GM19351 (cell line): ENCODE measurements around the gene PPFIBP1.
"Not testable (repeated sequence)": the region's sequence is repeated elsewhere in the genome, so short reads cannot be mapped to it uniquely, and the experiment has no call there.

ENCODE experiments used
- ATAC-seq: cut with Tn5 transposase; IDR thresholded peaks from one replicate; pipeline ENCODE4 v1.9.1; 2021; ENCODE audit warnings: mild to moderate bottlenecking, moderate library complexity; ENCODE audit not compliant: unreplicated experiment

The PPFIBP1 gene

DNA sequence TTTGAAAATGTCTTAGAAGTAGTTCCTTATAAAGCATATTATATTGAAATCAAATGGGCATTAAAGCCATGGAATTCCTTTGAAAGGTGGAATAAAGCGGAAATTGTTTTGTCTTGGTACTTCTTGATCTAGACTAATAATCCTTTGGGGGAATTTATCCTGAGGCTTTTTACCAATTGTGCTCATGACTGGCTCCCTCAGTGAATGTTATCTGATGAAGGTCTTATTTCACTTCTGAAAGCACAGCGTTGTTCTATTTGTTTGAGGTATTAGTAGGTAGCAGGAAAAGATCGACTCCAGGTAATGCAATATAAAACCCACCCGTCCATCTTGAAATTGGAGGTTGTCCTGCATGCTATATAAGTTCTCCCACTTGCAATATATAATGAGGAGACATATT is 64.8 kb downstream of the PPFIBP1 start:
- no peak for ATAC-seq

DNA sequence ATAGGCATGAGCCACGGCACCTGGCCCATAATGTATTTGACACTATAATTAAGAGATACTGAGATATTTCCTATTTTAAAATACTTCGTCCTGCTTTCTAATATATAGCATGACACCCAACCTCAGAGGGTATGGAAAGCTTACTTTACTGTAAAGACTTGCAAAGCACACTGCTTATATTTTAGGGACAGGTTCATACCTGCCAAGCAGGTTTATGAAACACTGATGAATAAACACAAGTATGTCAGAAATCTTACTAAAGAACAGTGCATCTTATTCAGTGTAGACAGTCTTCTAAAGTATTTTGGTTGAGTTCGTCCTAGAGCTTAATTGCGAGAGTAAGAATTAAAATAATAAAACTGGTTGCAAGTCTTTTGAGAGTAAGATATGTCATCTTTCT is 65.4 kb downstream of the PPFIBP1 start:
- ATAC-seq: no peak

DNA sequence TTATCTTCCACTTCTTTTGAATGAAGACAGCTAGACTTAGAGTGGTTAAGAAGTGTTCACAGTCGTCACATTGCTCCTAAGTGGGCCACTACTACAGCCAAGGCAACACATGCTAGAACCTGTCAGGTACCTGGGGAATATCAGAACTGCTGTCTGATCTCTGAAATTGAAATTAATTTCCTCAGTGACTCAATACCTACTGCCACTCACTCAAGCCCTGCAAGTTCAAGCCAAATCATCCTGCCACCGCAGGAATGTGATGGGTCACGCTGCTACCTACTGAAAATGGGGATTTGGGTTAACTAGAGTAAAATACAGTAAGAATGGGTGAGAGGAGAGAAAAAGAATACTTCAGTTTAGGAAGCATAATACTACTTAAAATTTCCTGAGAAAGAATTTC is 67.7 kb downstream of the PPFIBP1 start:
- not testable (repeated sequence) for ATAC-seq

DNA sequence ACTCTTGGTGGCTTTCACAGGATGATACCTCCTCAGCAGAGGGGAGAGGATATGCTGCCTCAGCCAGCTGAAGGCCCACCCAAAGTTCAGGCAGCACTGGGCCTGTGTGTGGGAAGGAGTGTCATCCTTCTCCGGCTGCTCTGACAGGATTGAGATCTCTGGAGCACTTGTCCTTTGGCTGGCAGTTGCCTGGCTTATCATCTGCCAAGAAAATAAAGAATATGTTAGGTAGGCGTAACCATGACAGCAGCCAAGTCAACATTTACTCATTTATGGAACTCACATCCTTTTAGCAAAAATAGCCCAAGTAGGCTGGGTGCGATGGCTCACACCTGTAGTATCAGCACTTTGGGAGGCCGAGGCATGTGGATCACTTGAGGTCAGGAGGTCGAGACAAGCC is 68.5 kb downstream of the PPFIBP1 start:
- ATAC-seq: no peak

DNA sequence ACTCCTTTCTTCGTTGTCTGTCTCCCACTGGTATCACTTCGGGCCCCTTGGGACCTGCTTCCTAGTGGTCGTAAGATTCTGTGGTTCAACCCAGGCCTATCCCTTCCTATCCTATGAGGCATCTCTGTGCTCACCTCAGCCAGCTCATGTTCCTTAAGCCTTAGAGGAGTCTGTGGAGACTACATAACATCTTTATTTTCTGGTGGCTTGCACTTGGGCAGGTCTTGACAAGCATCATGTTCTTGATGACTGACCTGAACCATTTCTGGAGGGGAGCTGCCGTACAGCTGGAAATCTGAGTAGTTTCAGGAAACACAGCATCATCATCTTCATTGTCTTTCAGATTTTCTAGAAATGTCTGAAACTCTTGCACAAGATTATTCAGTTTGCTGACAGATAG is 69.3 kb downstream of the PPFIBP1 start:
- ATAC-seq: no peak

DNA sequence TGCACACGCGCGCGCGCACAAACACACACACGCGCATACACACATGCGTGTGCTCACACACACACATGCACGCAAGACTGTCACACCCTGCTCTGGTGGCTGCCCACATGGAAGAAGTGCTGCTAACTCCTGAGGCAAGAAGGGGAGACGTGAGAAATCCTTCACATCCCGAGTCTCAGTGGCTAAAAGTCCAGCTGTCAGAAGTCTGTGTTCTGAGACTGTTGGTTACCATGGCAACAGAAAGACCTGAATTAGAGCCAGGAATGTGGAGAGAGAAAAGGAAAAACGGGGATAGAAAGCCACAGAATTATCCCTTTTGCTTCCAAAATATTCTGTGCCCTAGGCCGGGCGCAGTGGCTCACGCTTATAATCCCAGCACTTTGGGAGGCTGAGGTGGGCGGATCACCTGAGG is 71.2 kb downstream of the PPFIBP1 start:
- no peak for ATAC-seq

DNA sequence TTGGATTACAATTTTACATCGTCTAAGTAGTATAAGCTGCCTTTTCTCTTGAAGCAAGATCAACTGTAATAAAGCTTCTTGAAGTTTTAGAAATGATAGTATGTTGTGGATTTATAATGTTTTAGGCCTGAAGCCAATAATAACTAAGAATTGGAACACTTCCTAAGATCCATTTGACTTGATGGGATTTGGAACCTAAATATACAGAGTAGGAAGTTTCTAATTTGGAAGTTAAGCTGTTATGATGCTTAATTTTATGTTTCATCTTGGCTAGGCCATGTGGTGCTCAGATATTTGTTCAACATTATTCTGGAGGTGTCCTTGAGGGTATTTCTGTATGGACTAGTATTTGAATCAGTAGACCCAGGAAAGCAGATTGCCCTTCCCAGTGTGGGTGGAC is 74.9 kb downstream of the PPFIBP1 start:
- ATAC-seq: not testable (repeated sequence)

DNA sequence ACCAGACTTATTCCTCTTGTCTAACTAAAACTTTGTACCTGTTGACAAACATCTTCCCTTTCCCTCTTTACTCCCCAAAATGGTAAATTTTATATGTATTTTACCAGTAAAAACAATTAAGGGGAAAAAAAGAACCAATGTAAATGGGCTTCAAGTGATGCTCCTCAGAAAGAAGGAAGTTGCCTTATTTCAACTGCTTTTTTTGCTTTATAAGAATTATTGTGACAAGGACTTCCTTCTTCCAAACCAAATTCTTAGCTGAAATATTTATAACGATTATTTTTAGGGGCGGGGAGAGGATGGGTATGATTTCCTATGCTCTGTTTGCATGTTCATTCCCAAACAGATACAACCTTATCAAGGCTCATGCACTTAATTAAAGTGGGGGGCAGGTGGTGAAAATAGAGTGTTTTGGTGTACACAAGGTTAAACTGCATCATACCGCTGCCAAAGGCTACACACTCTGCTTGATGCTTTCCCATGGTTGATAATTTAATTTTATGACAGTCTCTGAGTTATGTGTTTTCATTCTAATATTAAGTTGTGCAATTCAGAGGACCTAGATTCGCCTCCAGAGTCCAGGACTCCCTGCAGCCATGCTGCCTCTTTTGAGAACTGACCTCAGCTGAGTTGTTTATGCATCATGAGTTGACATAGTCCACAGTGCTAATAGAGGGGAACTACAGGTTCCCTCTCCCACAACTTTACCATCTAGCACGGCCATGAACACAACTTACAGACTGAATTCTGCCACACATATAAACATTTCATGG is 77.2 kb downstream of the PPFIBP1 start:
- not testable (repeated sequence) for ATAC-seq

DNA sequence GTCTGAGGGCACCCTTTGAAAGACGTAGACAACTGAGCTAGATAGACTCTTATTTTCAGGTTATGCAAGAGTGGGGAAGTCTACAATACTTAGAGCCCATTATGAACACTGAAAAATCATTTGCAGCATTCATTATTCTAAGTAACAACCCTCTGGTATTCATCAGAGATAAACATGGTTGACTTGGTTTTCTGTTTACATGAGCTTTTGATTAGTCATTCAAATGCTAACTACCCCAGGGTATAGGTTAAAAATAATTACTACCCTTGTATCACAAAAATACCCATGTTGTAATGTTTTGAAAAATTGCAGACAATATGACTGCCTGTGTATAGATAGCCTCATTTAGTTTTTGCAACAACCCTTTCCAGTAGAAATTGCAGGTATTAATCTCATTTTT is 78.5 kb downstream of the PPFIBP1 start:
- ATAC-seq: no peak

DNA sequence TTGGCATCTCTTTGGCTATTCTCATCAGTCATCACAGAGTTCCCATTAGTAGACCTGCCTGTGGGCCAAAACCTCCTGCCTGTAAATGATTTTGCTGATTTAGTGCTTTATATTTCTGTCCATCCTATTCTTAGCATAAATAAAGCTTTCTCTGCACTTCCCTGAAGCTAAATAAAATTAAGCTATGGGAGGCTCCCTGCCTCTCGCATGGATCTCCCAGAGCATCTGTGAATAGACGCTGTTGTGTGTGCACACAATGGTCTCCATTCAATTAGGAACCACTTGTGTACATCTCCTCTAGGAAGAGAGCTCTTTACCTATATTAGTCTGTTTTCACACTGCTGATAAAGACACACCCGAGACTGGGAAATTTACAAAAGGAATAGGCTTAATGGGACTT is 80.4 kb downstream of the PPFIBP1 start:
- ATAC-seq: no peak

DNA sequence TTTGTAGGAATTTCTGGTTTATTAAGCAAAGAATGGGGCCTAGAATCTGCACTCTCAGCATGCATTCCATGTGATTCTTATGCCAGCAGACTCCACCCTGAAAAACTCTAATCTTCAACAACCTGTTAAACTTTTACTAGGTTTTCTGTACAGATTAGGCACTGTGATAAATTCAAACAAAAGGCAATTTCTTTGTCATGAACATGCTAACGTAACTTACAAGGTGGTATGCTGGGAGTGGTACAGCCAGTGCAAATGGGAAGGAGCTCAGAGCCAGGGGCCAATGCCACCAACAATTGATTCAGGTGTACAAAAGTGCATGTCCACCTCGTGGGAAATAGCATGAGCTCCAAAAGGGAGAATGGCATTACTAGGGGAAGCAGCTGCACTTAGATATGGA is 83.0 kb downstream of the PPFIBP1 start:
- ATAC-seq: no peak

DNA sequence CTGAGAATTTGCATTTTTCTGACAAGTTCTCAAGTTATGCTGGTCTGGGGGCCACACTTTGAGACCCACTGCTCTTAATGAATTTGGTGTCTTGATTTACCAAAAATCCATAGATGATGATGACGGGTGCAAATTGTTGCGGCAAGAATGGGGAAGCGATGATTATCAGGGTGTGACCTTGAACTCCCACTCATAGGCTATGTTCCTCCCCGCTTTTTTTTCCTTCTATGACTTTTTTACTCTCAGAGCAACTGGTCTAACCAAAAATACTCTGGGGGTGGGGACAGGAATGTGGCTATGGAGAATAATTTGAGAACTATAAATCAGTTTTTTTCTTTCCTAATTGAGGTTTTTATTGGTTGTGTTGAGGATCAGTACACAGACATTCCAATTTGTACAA is 83.6 kb downstream of the PPFIBP1 start:
- no peak for ATAC-seq

DNA sequence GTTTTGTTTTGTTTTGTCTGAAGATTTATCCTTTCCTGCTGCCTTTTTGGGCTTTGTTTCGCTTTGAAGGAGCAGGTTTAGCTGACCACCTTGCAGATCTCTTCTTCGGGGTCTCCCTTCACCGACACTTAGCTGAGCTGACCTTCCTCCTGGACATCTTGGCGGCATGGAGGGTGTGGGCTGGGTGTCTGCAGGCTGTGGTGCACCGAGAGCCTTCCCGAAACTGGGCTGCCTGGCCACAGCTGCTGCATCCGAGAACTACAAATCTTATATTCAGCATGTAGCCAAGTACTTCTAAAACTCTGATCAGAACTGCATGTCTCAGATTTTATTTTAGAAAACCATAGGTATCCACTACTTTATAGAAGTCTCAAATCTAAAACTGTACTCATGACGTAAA is 84.9 kb downstream of the PPFIBP1 start:
- no peak for ATAC-seq

DNA sequence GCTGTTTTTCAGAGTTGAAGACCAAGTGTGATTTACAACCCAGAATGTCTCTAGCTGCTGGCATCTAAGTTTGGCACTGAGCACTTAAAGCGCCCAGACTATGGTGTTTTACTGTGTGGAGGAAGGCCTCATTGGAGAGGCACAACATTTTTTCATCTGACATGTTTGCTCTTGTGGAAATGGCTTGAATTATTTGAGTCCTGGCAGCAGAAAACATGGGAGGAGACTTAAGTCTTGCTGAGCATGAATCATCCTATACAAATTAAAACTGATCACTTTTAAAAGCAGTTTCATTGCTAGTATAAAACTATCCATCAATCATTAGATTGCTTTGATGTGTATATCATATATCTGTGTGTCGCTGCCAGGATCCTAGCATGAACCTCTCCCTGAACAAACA is 86.4 kb downstream of the PPFIBP1 start:
- no peak for ATAC-seq

DNA sequence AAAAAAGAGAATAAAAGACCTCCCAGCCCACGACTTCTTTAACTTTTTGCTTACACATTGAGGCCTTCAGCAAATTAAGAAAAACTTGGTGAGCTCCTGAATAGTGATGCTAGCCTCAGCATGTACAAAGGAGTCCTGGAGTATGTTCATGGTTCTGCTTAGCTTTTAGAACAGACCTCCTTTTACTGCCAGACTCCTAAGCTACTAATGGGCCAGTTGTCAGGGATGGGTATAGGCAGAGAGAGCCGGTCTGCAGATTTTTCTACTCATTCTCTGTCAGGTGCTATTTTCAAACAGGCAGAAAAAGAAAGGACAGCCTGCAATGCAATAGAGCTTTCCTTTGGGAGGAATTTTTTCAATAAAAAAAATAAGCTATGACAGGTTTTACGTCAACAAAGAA is 90.4 kb downstream of the PPFIBP1 start:
- no peak for ATAC-seq

DNA sequence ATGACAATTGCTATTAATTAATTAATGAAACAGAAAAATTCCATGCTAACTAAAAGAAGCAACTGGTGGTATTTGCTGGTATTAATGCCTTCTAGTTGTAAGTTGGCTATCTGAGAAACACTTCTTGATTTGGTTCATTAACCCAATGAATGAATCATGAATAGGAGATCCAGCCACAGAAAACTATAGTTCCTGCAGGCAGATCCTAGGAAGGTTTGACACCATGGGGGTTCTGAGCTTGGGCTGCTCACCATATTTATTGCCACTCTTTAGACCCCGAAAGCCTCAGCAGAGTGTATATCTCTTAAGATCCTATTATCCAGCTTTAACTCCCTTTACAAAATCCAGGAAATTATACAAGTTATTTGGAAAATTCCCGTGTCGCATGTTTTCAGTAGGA is 90.9 kb downstream of the PPFIBP1 start:
- ATAC-seq: no peak

DNA sequence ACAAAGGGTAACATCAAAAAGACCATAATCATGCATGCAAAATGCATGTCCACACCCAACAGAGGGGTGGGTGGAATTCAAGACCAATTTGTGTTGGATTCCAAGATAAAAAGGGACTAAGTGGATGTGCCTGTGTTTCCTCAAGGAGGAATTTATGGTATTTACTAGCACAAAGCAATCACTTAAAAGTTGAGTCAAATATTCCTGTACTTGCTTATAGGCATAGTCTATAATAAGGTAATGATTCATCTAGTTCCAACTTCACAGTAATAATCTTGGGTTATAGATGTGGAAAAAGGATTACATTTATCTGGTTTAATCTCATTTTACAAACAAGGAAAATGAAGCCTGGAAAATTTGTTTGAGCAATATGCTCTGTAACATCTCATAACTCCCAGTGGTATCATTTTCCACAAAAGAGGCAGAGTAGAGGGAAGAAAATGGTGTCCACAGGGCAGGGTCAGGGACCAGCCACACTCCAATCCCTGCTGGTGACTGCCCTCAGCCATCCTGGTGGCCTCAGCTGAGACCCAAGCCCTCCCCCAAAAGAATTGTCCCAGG is 91.4 kb downstream of the PPFIBP1 start:
- ATAC-seq: no peak

DNA sequence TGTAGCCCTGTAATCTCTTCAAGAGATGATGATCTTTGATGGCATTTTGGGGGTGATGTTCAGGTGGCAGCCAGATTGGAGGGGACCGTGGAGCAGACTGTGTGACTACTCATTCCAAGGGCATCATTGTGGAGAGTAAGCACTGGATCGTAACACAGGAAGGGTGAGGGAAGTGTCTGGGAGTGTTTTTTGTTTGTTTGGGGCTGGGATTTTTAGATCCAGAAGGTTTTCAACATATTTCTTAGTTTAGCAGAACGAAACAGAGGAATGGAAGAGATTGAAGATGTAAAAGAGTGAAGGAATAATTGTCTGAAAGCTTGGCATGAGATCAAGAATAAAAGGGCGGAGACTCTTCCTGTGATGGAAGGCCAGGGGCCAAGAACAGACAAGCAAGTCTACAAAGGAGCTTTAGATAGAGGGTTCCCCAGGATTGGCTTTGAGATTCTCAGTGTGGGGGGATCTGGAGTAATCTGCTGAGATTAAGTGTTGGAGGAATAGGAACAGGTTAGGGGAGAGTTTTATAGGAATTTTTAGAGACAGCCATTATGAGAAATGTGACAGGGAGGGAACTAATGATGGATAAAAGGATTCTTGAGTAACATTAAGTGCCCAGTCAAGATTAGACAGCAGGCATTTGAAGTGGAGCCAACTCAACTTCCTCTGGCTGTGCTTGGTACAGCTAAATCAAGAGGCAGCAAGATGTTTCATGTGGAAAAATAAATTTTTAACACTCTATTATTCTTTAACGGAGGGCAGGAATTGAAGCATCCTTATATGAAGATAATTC is 92.5 kb downstream of the PPFIBP1 start:
- ATAC-seq: no peak

DNA sequence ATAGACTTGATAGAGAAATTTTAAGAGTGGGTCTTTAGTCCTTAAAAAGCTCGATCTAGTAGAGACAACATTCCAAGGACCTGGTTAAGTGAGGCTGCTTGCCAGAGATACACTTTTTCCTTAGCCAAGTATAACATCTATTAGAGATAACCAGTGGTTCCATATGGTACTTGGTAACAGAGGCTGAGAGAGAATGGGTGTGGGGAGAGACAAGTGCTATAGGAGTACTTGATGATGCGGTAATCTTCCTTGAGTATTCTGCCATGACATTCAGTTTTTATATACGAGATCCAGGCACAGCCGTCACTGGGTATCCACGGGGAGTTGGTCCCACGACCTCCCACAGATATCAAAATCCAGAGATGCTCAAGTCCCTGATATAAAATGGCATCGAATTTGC is 94.8 kb downstream of the PPFIBP1 start:
- ATAC-seq: no peak

DNA sequence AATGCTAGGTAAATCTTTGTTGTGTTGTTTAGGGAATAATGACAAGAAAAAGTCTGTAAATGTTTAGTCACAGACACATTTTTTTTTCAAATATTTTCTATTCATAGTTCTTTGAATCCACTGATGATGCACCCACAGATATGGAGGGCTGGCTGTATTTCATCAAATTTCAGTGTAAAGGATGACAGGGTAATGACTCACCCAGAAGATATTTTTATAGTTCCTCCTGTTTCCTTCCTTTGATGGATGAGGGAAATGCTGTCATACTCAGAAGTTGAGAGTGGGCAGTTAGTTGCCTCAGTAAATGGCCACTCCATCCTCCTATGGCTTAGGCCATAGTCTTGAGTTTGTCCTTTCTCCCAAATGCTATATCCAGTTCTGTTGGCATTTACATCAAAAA is 95.3 kb downstream of the PPFIBP1 start:
- ATAC-seq: no peak

DNA sequence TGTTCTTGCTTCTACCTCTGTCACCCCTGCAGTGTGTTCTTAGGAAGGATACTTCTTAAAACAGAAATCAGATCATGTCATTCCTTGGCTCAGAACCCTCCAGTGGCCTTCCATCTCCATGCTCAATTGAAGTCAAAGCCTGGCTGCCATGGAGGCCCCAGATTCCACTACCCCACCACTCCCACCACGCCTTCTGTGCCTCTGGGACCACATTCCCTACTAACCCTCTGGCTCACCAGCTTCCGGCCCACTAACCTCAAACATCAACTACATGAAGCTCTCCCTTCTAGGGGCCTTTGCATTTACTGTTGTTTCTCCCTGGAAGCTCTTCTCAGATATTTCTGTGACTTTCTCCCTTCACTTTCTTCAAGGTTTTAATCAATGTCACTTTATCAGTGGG is 96.1 kb downstream of the PPFIBP1 start:
- ATAC-seq: no peak
